ENCODE results near the gene TEX53. TPM values are rescaled to one million over a fixed set of nuclear protein-coding genes. Genes with fewer than 3 reads are reported as not detected.

The TEX53 gene
- total and polyA plus RNA-seq, 10 of the 15 experiments (the other 5 are each of a cell fraction or from before 2014, with no cell fraction given), result not detected

- no peak for TF ChIP-seq CTCF (IDR thresholded peaks at IDR 0.05 in 2 of 3, conservative IDR thresholded peaks at IDR 0.05 in 1 of 3; ENCODE audit: control insufficient read depth in 2 of 3, extremely low read depth in 1 of 3, insufficient read depth in 1 of 3, low read depth in 3 of 3, low read length in 3 of 3)
- TF ChIP-seq SMAD1 (IDR thresholded peaks at IDR 0.05; ENCODE audit: low read depth, partially characterized antibody), result no peak
- TF ChIP-seq IRF5 (IDR thresholded peaks at IDR 0.05; ENCODE audit: borderline replicate concordance), result no peak
- TF ChIP-seq MYC (IDR thresholded peaks at IDR 0.05; ENCODE audit: insufficient read depth, insufficient read length, insufficient replicate concordance, low read length, severe bottlenecking), result no peak
- no peak for TF ChIP-seq POLR2AphosphoS5 (IDR thresholded peaks at IDR 0.05; ENCODE audit: low read length)
- no peak for TF ChIP-seq E2F8 (IDR thresholded peaks at IDR 0.05; ENCODE audit: low read depth, partially characterized antibody)
- TF ChIP-seq BHLHE40 (IDR thresholded peaks at IDR 0.05; ENCODE audit: borderline replicate concordance in 1 of 2, low read depth in 2 of 2, low read length in 1 of 2), result peak; percentile 85 to 89
- TF ChIP-seq CHD4 (IDR thresholded peaks at IDR 0.05), result no peak
- no peak for TF ChIP-seq MTA3 (IDR thresholded peaks at IDR 0.05; ENCODE audit: borderline replicate concordance, low read length)
- no peak for TF ChIP-seq ZNF217 (IDR thresholded peaks at IDR 0.05)
- no peak for TF ChIP-seq SRF (IDR thresholded peaks at IDR 0.05; ENCODE audit: low read depth in 2 of 2, low read length in 2 of 2)
- peak; percentile 62 to 70; a peak in 2 of 4 replicates for TF ChIP-seq IKZF2 (IDR thresholded peaks at IDR 0.05)
- TF ChIP-seq LARP7 (IDR thresholded peaks at IDR 0.05), result no peak
- no peak for TF ChIP-seq CHD1 (IDR thresholded peaks at IDR 0.05; ENCODE audit: low read depth, low read length)
- TF ChIP-seq ETV6 (conservative IDR thresholded peaks at IDR 0.05 in 1 of 2, IDR thresholded peaks at IDR 0.05 in 1 of 2; ENCODE audit: borderline replicate concordance in 1 of 2, low read depth in 1 of 2), result no peak
- peak; percentile 65; the same call in 1 of the 2 replicates for TF ChIP-seq DPF2 (IDR thresholded peaks at IDR 0.05)
- TF ChIP-seq POU2F2 (IDR thresholded peaks at IDR 0.05; ENCODE audit: borderline replicate concordance, low read depth, low read length), result no peak
- no peak for TF ChIP-seq SMAD5 (IDR thresholded peaks at IDR 0.05; ENCODE audit: low read depth)
- no peak for TF ChIP-seq JUNB (IDR thresholded peaks at IDR 0.05)
- no peak for TF ChIP-seq HCFC1 (IDR thresholded peaks at IDR 0.05; ENCODE audit: low read length)
- no peak for TF ChIP-seq BRCA1 (IDR thresholded peaks at IDR 0.05; ENCODE audit: low read depth, low read length)
- no peak for TF ChIP-seq NFXL1 (IDR thresholded peaks at IDR 0.05; ENCODE audit: borderline replicate concordance)
- TF ChIP-seq SMARCA5 (IDR thresholded peaks at IDR 0.05), result 0 out of 2 replicates have a peak, but pooled peaks have one; percentile 41
- no peak; the same call in 1 of the 2 replicates for TF ChIP-seq GATAD2B (conservative IDR thresholded peaks at IDR 0.05; ENCODE audit: low read depth)
- no peak for TF ChIP-seq CBFB (IDR thresholded peaks at IDR 0.05; ENCODE audit: low read depth)
- TF ChIP-seq KAT2A (conservative IDR thresholded peaks at IDR 0.05; ENCODE audit: control insufficient read depth, low read depth, low read length), result no peak
These were observed 38.3 kb downstream of the TEX53 start (continued) for GRCh38 chr9:114619191-114619761.

All from GM12878 (cell line).